Measurements from ENCODE around the gene STRBP.

Gene STRBP

GRCh38 chr9:123099042-123099441 lies 169.3 kb downstream of the STRBP start:
- DNase-seq (ENCODE audit: low read depth in 2 of 2), result no peak

DNA sequence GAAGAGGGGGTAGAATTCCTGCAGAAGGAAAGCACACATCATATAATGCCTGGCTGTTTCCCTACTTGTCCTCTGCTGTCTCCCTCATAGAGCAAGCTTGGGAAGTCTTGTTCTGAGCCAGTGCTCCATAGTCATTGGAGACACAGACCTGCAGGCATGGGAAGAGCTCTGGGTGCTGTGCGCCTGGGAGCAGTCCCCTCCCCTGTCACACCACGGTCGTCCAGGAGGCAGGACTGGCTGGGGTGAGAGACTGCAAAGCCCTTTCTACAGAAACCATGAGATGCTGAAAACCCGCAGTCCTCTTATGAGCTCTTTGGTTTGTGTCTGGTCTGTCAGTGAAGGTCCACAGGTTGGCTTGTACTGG lies 170.3 kb downstream of the STRBP start:
- DNase-seq (ENCODE audit: low read depth in 2 of 2), result no peak

DNA sequence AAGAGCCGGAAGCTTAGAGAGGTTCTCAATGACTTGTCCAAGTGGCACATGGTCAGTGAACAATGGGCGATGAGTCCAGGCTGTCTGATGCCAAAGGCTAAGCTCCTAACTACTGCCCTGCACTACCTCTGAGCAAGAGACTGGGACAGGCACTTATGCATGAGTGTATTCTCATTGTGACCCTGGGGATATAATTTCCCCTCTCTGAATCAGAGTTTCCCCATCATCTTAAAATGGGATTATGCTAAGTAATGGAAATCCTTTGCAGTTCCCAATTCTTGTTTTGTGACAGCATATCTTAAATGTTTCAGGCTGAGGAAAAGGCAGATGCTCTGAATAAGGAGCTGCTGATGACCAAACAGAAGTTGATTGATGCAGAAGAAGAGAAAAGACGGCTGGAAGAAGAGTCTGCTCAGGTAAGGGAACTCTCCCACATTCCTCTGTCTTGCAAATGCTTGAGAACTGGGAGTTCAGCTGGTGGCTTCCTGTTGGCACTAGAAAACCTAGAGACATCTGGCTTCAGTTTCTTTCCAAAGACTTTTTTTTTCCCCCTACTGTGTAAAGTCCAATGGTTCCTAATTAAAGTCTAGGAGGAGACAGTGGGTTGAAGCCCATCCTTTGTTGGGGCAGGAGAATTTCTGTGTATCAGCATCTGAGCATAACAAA lies 170.8 kb downstream of the STRBP start:
- no peak for DNase-seq (ENCODE audit: low read depth in 2 of 2)

- no peak for DNase-seq (ENCODE audit: low read depth in 2 of 2)
These were observed 171.4 kb downstream of the STRBP start for GRCh38 chr9:123096987-123097386.

- DNase-seq (ENCODE audit: low read depth in 2 of 2), result no peak
These were observed 175.2 kb downstream of the STRBP start for GRCh38 chr9:123093141-123093540.

DNA sequence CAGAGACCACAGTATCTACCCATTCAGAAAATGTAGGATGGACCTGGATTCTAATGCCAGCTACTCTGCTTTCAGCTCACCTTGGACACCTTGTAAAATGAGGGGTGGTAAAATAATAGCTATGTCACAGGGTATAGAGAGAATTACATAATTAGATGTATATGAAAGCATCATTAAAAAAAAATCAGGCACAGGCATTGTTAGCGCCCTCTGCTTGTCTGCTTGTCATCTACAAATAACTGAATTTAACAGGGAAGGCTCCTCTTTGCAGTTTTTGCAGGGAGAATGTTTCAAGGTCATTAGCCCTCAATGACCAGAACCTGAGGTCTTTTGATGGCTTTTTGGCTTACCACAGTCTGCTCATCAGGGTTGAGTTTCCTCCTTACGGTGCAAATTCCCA lies 176.9 kb downstream of the STRBP start:
- DNase-seq (ENCODE audit: low read depth in 2 of 2), result no peak

- DNase-seq (ENCODE audit: low read depth in 2 of 2), result no peak
These were observed 177.4 kb downstream of the STRBP start for GRCh38 chr9:123090956-123091355.

GRCh38 chr9:123090198-123090896 lies 178.0 kb downstream of the STRBP start:
- DNase-seq (ENCODE audit: low read depth in 2 of 2), result no peak

GRCh38 chr9:123089790-123090189 lies 178.6 kb downstream of the STRBP start:
- DNase-seq (ENCODE audit: low read depth in 2 of 2), result no peak

- no peak for DNase-seq (ENCODE audit: low read depth in 2 of 2)
These were observed 179.3 kb downstream of the STRBP start for GRCh38 chr9:123089040-123089439.

GRCh38 chr9:123087359-123087888 lies 181.0 kb downstream of the STRBP start:
- no peak for DNase-seq (ENCODE audit: low read depth in 2 of 2)

- DNase-seq (ENCODE audit: low read depth in 2 of 2), result no peak
These were observed 182.5 kb downstream of the STRBP start for GRCh38 chr9:123085916-123086315.

- no peak for DNase-seq (ENCODE audit: low read depth in 2 of 2)
These were observed 184.1 kb downstream of the STRBP start for GRCh38 chr9:123084256-123084655.

- DNase-seq (ENCODE audit: low read depth in 2 of 2), result no peak
These were observed 184.7 kb downstream of the STRBP start for GRCh38 chr9:123083680-123084079.

DNA sequence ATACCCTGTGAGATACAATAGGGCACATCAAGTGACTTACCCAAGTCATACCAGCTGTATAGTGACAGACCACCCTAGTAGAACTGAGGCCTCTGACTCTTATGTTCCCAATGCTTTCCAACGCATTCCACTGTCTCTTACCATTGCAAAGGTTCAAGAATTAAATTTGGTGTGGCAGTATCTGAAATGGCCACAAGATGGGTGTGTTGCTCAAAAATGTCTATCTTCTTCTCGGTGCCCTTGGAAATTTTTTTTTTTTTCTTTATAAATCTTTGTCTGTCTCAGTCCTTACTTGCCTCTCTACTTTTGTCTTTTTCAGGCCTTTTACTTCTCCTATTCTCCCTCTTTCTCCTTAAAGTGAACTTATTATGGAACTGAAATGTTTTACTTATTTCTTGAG lies 186.6 kb downstream of the STRBP start:
- no peak for DNase-seq (ENCODE audit: low read depth in 2 of 2)

- no peak for DNase-seq (ENCODE audit: low read depth in 2 of 2)
These were observed 187.9 kb downstream of the STRBP start for GRCh38 chr9:123080444-123080843.

GRCh38 chr9:123074628-123075027 lies 193.8 kb downstream of the STRBP start:
- no peak for DNase-seq (ENCODE audit: low read depth in 2 of 2)

DNA sequence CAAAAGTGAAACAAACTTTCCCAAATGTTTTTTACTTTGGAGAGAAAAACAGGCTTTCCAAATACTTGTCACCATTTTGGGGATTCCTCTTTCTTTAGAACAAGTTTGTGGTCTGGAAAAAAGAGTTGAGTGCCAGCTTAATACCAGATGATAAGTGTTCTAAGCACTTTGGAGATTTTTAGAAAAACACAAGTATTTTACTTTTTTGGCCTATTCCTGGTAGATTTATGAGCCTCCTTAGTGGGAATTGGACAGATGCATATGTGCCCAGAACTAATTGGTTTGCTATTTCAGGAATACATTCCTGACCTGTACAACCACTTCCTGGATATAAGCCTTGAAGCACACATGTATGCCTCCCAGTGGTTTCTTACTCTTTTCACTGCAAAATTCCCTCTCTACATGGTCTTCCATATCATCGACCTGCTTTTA lies 194.4 kb downstream of the STRBP start:
- no peak for DNase-seq (ENCODE audit: low read depth in 2 of 2)

GRCh38 chr9:123073441-123073840 lies 194.9 kb downstream of the STRBP start:
- DNase-seq (ENCODE audit: low read depth in 2 of 2), result no peak

GRCh38 chr9:123072407-123072995 lies 195.9 kb downstream of the STRBP start:
- no peak for DNase-seq (ENCODE audit: low read depth in 2 of 2)

Data from stimulated activated CD8-positive, alpha-beta memory T cell treated with anti-CD3 and anti-CD28 coated beads, Interleukin-15, amount 100 ng/mL, for 4 hours (primary cell).